ENCODE measurements around the gene MYO1H.
"Not testable (repeated sequence)": the region's sequence is repeated elsewhere in the genome, so short reads cannot be mapped to it uniquely, and the experiment has no call there.

The MYO1H gene, protein sequence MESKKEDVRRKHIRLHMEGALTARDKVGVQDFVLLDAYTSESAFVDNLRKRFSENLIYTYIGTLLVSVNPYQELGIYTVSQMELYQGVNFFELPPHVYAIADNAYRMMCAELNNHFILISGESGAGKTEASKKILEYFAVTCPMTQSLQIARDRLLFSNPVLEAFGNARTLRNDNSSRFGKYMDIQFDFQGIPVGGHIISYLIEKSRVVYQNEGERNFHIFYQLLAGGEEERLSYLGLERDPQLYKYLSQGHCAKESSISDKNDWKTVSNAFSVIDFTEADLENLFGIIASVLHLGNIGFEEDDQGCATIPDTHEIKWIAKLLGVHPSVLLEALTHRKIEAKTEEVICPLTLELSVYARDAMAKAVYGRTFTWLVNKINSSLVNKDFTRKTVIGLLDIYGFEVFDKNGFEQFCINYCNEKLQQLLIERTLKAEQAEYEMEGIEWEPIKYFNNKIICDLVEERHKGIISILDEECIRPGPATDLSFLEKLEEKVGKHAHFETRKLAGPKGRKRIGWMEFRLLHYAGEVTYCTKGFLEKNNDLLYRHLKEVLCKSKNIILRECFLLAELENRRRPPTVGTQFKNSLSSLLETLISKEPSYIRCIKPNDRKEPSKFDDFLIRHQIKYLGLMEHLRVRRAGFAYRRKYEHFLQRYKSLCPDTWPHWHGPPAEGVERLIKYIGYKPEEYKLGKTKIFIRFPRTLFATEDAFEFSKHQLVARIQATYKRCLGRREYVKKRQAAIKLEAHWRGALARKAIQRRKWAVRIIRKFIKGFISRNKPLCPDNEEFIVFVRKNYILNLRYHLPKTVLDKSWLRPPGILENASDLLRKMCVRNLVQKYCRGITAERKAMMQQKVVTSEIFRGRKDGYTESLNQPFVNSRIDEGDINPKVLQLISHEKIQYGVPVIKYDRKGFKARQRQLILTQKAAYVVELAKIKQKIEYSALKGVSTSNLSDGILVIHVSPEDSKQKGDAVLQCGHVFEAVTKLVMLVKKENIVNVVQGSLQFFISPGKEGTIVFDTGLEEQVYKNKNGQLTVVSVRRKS

DNA sequence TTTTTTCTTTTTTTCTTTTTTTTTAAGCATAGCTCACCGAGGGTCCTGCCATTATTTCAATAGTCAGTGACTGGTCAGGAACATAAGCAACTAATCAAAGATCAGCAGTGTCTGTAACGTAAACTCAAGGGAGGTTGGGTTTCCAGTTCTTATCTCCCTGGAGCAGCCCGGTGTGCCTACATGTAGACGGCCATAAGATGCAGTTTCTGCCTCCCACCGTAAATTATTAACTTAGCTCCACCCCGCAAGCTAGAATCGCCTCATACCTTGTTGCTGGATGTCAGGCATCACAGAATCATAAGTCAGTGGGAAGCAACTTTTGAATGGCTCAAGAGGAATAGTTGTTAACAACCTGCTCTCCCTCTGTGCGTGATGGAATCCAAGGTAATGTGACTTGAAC lies at the start of gene MYO1H:
Gene MYO1H (plus strand): TSS at position 312 of the 400 bp plus-strand sequence. CDS start 61 bp downstream, at position 373.
- no peak for DNase-seq

DNA sequence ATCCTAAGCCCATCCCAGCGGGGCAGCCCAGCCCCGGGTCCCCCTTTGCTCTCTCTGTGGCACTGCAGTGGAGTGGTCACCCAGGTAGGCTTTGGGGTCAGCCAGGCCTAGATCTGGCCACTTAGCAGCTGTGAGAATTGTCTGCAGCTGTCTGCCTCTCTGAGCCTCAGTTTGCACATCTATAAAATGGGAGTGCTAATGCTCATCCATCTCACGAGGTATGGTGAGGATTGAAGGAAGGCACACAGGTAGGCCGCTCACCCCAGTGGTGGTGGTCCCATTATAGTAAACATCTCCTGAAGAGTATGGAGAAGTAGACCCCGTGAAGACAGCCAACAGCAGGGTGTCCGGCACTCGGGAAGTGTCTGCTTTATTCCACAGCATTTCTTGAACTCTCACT lies 47.9 kb upstream of the MYO1H start:
- no peak for DNase-seq

DNA sequence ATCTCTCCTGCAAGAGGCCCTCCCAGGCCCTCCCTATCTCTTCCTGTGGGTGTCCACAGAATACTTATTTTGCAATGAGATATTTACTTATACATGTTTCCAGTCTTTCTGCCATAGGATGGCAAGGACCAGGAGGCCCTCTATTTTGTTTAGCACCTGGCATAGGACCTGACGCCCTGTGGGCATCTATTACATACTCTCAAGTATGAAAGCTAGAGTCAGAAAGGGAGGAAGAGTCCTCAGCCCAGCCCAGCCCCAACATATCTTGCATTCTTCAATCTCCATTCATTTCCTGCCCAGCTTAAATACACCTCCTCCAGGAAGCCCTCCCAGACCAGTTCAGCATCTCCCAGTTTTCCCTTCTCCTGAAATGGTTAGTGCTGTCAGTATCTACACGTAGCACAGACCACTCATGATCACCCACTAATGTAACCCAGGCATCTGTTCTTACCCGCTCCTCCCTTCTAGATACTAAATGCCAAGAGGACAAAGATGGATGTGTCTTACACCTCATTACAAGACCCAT lies 46.0 kb upstream of the MYO1H start:
- no peak for DNase-seq

DNA sequence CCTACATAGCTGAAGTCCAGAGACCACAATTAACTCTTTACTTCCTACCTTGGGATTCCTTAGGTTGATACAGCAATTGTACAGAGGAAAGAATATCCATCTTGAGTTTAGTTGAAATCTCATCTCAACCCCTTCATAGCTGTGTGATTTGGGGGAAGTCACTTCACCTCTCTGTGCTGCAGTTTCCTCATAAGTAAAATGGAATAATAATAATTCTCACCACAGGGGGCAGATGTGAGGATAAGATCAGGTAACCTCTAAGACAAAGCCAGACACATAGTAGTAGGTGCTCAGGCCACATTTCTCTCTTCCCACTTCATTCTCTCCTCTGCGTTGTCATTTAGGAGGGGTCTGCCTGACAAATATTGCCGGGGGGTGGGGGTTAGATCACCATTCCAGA lies 45.3 kb upstream of the MYO1H start:
- no peak for DNase-seq

DNA sequence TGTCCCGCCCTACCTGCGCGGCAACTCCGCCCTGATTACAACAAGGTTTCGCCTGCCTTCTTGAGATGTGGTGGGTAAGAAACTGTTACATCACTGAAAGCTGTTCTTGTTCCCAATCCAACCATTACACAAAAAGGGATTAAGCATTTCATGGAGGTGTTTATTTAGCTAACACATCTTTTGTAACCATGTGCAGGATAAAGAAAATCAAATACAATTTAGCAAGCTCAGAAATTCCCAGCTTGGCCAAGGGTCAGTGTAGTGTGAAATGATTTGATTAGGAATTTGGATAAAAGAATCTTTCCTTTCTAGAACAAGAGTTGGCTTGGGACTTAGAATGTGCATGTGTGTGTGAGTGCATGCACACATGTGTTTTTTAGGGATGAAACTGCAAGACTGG lies 44.9 kb upstream of the MYO1H start:
- DNase-seq = no peak

DNA sequence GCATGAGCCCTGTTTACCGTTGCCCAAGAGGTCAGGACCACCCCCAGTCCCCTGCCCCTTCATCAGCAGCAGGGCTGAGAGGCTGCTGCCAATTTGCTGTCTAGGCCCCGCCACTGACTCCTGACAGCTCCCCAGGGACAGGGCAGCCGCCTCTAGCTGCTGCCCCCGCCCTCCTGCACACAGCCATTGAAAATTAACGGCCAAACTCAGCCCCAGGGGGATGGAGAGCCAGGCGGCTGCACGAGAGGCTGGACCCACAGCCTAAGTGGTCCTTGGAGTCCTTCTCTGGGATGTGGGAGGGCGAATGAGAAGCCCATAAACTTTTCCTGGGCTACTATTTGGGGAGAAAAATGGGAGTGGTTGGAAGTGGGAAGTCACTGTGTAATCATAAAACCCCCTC lies 43.2 kb upstream of the MYO1H start:
- DNase-seq = no peak

DNA sequence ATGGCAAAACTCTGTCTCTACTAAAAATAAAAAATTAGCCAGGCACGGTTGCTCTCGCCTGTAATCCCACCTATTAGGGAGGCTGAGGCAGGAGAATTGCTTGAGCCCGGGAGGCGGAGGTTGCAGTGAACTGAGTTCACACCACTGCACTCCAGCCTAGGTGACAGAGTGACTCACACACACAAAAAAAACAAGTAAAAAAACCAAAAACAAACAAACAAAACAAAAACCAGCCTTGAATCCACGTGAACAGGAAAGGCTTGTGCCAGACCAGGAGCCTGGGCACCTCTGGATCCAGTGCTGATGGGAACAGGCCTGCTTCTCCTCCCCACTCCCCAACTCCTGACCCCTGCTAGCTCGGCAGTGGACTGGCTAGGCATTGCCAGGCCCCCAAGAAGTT lies 42.2 kb upstream of the MYO1H start:
- DNase-seq = no peak

DNA sequence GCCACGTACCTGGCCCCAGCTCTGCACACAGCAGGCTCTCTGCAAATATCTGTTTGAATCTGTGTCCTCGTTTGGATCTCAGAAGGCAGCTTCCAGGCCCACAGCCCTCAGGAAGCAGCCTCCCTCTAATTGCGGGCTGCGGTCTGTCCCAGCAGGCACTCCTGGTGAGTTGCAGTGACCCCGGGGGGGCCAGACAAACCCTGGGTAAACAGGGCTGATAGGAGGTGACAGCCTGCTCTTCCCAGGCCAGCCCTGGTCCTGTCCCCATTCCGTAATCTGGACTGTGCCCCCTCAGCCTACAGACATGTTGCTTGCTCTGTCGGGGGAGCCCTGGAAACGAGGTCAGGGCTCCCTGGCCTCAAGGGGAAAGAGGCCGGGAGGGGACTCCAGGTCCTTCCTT lies 40.6 kb upstream of the MYO1H start:
- peak; percentile 44 for DNase-seq

DNA sequence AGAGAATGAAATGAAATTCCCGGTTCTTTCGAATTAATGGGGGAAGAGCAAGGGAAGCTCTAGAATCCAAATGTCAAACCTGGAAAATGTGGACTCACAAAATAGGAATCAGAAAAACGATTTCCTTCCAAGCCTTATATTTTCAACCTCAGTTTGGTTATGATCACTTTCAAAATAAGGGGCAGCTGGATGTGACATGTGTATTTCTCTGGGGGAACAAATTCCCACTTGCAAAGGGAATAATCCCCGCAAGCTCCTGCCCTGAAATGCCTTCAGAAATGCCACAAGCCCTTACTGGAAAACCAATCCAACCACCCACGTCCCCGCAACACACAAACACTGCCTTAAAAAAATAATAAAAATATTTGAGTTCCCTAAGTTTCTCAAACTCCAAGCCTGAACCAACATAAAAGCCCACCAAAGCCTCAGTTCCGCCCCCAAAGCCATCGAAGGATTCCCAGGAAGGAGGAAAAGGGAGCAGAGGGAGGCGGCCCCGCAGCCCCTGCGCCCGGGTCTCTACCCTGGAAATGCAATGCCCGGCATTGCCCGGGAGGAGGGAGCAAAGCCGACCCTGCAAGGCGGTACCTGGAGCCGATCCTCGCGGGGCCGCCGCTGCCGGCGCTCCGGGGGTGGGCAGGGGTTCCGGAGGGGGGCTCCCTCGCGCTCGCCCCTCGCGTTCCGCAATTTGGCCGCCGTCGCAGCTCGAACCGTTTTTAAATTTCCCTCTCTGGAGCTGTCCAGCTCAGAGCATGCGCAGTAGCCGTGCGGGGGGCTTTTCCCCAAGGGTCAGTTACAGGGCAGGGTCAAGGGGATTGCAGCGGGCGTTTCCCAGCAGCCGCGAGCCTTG lies 38.9 kb upstream of the MYO1H start, which contains the start of gene FOXN4:
Gene FOXN4 (minus strand): TSS at position 751 of the 847 bp plus-strand sequence. CDS start 963 bp downstream, outside the sequence.
- no peak for DNase-seq

DNA sequence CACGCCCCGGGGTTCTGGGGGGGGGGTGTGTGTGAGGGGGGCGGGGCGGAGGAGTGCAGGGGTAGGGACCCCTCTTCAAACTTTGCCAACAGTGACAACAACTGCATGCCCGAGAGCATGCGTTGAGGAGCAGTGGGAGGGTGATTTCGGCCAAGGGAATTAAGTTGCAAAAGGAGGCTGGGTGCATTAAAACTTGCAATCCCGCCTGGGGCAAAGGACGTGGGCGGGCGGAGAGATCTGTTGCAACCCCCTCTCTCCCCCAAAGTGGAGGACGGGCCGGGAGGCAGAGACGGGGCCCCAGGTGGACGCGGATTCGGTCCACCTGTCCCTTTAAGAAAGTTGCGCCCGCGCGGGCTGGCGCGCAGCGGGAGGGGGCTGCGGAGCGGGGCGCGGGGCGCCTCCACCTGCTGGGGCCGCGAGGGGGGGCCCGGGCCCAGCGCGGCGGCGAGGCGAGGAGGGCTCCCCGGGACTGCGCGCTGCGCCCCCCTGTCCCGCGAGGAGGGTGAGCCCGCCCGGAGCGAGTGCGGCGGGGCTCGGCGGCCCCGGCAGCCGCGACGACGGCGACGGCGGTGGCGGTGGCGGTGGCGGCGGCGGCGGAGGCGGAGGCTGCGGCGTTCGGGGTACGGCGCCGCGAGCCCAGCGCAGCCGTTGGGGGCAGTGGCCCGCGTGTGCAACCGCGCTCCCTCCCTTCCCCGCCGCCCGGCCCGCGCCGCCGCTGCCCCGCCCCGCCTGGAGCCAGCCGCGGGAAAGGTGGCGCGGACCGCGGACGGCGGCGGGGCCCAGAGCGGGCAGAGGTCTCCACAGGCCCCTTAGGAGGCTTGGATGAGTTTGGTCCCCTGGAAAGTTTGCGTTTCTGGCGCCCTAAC lies 38.1 kb upstream of the MYO1H start:
- DNase-seq = no peak

DNA sequence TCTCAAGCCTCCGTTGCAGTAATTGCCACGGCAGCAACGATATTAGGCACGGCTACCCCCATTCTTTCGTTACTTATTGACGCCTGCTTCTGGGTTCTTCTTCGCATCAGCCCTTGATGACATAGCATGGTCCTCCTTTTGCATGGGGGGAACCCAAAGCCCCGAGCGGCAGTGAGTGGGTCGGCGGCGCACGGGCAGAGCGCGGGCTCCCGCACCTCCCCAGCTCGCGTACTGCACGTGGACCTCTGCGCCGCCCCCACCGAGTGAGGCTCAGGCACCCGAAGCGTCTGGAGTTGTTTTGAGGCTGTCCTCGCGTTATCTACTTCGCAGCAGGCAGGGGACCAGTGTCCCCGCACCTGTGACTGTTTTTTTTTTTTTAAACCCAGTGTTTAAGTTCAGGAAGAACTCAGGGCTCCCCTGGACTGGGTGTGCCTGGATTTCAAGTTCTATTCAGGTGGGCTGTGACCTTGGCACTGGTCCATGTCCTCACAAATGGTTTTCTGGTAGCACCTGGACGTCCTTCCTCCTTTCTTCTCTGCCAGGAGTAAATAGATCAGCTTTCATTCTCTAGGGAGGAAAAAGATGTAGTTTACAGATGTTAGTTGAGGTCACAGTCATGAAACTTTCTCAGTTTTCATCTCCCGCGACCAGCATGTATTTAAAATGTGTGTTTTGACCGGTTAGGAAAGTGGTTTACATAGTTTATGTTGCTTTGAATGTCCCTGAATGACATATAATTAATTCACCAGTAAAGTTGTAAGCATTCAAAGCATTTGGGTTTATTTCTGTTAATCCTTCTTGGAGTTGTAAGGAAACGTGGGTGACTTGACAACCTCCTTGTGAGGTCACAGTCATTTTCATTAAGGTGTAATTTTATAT lies 37.2 kb upstream of the MYO1H start:
- DNase-seq = no peak

DNA sequence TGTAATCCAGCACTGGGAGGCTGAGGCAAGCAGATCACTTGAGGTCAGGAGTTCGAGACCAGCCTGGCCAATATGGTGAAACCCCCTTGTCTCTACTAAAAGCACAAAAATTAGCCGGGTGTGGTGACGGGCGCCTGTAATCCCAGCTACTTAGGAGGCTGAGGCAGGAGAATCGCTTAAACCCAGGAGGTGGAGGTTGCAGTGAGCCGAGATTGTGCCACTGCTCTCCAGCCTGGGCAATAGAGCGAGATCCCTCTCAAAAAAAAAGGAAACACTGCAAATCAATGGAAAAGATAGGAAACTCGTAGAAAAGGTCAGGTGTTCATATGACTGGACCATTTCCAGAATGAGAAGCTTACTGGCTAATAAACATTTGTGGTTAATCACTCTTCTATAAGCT lies 26.4 kb upstream of the MYO1H start:
- not testable (repeated sequence) for DNase-seq

DNA sequence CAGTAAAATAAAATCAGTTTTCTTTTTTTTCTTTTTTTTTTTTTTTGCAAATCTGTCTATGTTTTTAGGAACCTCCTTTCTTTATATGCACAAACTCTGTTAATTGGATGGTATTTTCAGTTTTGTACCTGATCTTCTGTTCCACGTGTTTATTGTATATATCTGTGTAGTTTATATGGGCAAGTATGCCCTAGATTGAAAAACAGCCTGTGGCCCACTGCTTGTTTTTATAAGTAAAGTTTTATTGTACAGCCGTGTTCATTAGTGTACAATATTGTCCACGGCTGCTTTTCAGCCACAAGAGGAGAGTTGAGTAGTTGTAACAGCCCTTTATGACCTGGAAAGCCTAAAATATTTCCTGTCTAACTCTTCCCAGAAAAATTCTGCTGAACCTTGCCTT lies 18.7 kb upstream of the MYO1H start:
- no peak for DNase-seq

DNA sequence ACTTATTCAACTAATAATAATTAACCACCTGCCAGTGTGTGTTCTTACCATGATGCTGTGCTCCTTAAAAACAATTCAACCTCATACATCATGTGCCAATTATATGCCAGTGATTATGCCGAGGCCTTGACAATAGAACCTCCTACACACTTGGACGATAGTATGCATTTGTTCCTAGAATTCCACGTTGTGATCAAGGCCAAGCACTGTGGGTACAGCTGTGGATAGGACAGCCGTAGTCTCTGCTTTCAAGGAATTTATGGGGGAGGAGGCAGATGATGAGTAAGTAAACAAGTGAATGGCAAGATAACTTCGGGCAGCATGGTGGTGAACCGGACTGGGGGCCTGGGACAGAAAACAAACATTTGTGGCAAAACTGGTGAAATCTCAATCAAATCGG lies 18.0 kb upstream of the MYO1H start:
- no peak for DNase-seq

DNA sequence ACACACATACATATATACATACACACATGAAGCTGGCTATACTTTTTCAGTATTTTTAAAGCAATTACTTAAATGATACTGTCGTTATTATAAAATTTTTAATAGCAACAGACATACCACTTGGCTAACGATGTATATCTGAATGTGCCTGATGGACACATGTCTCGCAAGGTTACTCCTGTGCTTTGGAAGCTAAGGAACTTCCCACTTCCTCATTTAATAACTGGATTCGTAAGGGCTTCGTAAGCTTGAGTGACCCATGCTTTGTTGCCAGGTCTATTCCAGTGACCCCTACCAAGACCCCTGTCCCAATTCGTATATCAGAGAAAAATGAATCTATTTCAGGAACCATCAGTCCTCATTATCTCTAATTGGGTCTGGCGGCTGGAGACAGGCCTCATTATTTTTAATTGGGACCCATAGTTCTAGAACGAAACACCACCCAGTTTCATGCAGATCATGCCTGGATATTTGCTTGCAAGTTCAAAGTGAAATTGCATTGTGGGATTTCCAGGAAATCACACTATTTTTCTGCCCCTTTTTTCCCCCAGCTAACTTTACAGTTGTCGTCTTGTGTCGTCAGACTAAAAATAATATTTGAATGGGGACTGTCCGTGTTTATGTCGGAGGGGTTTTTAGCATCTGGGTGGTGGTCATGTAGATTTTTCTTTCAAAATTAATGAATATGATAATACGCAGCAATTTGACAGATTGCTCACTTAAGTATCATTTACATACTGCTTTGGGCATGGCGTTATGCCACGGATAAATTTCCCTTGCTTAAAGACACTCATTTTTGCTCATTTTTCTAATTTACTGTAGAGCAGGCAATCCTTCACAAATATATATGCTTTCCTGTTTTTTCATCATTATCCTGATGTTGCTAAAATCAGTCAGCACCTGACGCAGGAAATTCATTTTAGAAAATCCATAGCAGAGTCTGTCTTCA lies 17.1 kb upstream of the MYO1H start:
- no peak for DNase-seq

DNA sequence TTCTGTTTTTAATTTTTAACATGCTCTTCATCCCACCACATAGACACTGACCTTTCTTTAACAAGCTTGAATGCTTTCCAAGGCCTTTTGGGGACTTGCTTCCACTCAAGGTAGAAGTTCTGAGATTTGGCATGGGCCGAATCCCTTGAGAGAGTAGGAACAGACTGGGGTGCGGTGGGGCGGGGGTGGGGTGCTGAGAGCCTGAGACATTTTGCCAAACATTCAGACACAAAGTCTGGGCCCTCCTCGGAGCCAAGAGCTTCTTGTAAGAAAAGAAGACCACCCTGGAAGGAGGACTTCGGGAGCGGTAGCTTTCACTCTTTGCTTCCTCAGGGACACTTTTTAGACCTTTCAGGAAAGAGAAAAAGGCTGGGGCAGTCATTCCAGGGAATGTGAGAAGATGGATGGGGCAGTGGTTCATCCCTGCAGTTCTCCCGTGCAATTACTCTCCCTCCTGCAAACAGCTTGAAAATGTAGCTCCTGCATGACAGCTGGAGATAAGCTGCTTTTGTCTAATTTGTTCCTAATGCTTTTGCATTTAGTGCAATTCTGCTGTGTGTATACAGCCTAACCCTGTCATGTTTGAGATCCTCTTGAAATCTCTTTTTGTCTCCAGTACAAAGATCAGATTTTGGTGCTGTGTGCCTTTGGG lies 16.3 kb upstream of the MYO1H start:
- no peak for DNase-seq

DNA sequence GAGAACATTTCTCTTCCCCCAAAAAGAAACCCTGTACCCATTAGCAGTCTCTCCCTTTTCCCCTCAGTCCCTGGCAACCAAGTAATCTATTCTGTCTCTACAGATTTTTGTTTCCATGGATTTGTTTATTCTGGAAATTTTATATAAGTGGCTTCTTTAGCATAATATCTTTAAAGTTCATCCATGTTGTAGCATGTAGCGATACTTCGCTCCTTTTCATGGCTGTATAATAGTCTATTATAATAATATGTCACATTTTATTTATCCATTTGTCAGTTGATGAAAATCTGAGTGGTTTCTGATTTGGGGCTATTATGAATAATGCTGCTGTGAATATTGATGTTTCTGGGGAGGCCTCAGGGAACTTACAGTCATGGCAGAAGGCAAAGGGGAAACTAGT lies 12.8 kb upstream of the MYO1H start:
- no peak for DNase-seq

DNA sequence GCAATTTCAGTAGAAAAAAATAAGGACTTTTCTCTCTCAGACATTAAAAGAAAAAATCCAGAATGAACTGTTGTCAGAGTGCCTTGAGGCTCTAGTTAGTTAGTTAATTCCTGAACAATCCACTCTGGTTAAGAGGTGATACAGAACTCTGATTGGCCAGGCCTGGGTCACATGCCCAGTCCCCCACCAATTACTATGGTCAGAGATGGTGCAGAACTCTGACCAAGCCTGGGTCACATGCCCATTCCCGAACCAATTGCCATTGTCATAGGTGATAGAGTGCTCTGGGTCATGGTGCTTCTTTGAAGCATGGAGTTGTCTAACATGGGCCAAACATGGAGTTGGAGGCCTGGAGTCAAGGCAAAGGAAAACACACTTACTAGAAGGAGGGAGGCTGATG lies 11.1 kb upstream of the MYO1H start:
- DNase-seq = no peak

DNA sequence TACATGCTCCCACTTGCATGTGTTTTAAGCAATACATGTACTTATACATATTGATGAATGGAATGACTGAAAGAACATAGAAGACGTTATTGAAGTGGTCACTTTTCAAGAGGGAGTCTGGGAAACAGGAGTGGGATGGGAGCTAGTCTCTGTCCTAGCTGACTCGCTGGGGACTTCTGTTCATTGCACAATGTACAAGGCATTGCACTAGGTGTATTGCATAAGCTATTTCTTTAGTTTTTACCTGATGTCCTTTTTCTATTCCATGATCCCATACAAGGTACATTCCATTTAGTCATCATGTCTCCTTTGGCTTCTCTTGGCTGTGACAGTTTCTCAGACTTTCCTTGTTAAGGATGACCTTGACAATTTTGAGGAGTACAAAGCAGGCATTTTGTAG lies 4.0 kb upstream of the MYO1H start:
- DNase-seq = no peak

All from femur (tissue), 1 donor.